HG03565 (cell line): ENCODE data around the gene FAXC.
"Not testable (repeated sequence)": the region's sequence is repeated elsewhere in the genome, so short reads cannot be mapped to it uniquely, and the experiment has no call there.

Experiments used
- ATAC-seq: cut with Tn5 transposase; IDR thresholded peaks from one replicate; pipeline ENCODE4 v1.9.1; 2021; ENCODE audit warnings: mild to moderate bottlenecking, moderate library complexity; ENCODE audit not compliant: unreplicated experiment

Gene FAXC

GRCh38 chr6:99341862-99342455, 7.5 kb downstream of the FAXC start:
- no peak for ATAC-seq

- ATAC-seq, result no peak
Measured at GRCh38 chr6:99338188-99338587, 11.3 kb downstream of the FAXC start.

- not testable (repeated sequence) for ATAC-seq
Measured at GRCh38 chr6:99335298-99335697, 14.2 kb downstream of the FAXC start.

GRCh38 chr6:99334526-99335127, 14.8 kb downstream of the FAXC start:
- peak; percentile 27 for ATAC-seq

GRCh38 chr6:99333068-99333467, 16.4 kb downstream of the FAXC start:
- ATAC-seq, result peak; percentile 86

GRCh38 chr6:99331531-99331930, 17.9 kb downstream of the FAXC start:
- ATAC-seq, result no peak

- ATAC-seq, result peak; percentile 65
Measured at GRCh38 chr6:99330159-99330558, 19.3 kb downstream of the FAXC start.

- ATAC-seq, result no peak
Measured at GRCh38 chr6:99324996-99325395, 24.5 kb downstream of the FAXC start.

- ATAC-seq, result no peak
Measured at GRCh38 chr6:99318566-99318965, 30.9 kb downstream of the FAXC start.

- ATAC-seq, result no peak
Measured at GRCh38 chr6:99312354-99312753, 37.1 kb downstream of the FAXC start.

GRCh38 chr6:99310553-99310952, 38.9 kb downstream of the FAXC start:
- ATAC-seq, result no peak

GRCh38 chr6:99309557-99309956, 39.9 kb downstream of the FAXC start:
- ATAC-seq, result no peak

GRCh38 chr6:99308788-99309187, 40.7 kb downstream of the FAXC start:
- ATAC-seq, result no peak

- ATAC-seq, result no peak
Measured at GRCh38 chr6:99307295-99307907, 42.1 kb downstream of the FAXC start.

- ATAC-seq, result no peak
Measured at GRCh38 chr6:99306341-99306740, 43.1 kb downstream of the FAXC start.

GRCh38 chr6:99305021-99305554, 44.4 kb downstream of the FAXC start:
- no peak for ATAC-seq

GRCh38 chr6:99297415-99297814, 52.1 kb downstream of the FAXC start:
- ATAC-seq, result no peak

GRCh38 chr6:99297006-99297405, 52.5 kb downstream of the FAXC start:
- no peak for ATAC-seq

- ATAC-seq, result no peak
Measured at GRCh38 chr6:99296261-99296660, 53.2 kb downstream of the FAXC start.

- no peak for ATAC-seq
Measured at GRCh38 chr6:99295276-99295675, 54.2 kb downstream of the FAXC start.

- ATAC-seq, result no peak
Measured at GRCh38 chr6:99294786-99295185, 54.7 kb downstream of the FAXC start.

GRCh38 chr6:99289701-99290100, 59.8 kb downstream of the FAXC start:
- ATAC-seq, result no peak
